OCI-LY3 (cell line): ENCODE measurements around the gene ARL14EP.

Source experiments
- EZH2phosphoT487 ChIP-seq: fragments of 200-600 bp; shearing (Covaris generic); IDR thresholded peaks from 2 replicates; pipeline ENCODE4 v1.6.1; 2018; ENCODE audit warnings: antibody characterized with exemption, mixed run types, low read depth
- TF ChIP-seq, protein P1 (sequence below): fragments of 200-600, 300-600 bp; sonication (generic); IDR thresholded peaks from 2 replicates; pipeline ENCODE4 v1.5.1; 2014; ENCODE audit warnings: antibody characterized with exemption, low read length, low read depth

DNA sequence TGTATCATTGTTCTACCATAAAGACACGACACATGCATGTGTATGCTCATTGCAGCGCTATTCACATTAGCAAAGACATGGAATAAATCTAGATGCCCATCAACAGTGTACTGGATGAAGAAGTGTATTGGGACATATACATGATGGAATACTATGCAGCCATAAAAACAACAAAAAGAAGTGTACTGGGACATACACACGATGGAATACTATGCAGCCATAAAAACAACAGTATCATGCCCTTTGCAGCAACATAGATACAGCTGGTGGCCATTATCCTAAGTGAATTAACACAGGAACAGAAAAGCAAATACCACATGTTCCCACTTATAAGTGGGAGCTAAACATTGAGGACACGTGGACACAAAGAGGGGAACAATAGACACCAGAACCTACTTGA lies 22.7 kb downstream of the ARL14EP start:
- TF ChIP-seq, protein P1, sequence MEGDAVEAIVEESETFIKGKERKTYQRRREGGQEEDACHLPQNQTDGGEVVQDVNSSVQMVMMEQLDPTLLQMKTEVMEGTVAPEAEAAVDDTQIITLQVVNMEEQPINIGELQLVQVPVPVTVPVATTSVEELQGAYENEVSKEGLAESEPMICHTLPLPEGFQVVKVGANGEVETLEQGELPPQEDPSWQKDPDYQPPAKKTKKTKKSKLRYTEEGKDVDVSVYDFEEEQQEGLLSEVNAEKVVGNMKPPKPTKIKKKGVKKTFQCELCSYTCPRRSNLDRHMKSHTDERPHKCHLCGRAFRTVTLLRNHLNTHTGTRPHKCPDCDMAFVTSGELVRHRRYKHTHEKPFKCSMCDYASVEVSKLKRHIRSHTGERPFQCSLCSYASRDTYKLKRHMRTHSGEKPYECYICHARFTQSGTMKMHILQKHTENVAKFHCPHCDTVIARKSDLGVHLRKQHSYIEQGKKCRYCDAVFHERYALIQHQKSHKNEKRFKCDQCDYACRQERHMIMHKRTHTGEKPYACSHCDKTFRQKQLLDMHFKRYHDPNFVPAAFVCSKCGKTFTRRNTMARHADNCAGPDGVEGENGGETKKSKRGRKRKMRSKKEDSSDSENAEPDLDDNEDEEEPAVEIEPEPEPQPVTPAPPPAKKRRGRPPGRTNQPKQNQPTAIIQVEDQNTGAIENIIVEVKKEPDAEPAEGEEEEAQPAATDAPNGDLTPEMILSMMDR = no peak
- no peak for TF ChIP-seq EZH2phosphoT487
